ENCODE measurements around the gene PALB2.
"Not testable (repeated sequence)": the region's sequence is repeated elsewhere in the genome, so short reads cannot be mapped to it uniquely, and the experiment has no call there.

The PALB2 gene

DNA sequence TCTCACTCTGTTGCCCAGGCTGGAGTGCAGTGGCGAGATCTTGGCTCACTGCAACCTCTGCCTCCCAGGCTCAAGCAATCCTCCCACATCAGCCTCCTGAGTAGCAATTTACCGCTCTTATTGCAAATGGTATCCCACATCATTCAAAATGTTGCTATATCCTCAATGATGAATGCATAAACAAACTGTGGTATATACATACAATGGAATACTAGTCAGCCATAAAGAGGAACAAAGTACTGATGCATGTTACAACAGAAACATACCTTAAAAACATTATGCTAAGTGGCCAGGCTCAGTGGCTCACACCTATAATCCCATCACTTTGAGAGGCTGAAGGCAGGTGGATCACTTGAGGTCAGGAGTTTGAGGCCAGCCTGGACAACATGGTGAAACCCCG is 9.2 kb downstream of the PALB2 start:
- H4K91ac ChIP-seq (ENCODE audit: low read depth, low read length, poor library complexity); H3K4ac ChIP-seq (ENCODE audit: low read length); H2BK15ac ChIP-seq (ENCODE audit: low read length); DNase-seq (ENCODE audit: low spot score); H3K4me2 ChIP-seq (ENCODE audit: insufficient read depth, low read length, poor library complexity, severe bottlenecking); H2BK120ac ChIP-seq (ENCODE audit: low read depth, low read length); H4K8ac ChIP-seq (ENCODE audit: low read depth, low read length); H3K79me1 ChIP-seq (ENCODE audit: low read depth, low read length); H3K27me3 ChIP-seq (ENCODE audit: control insufficient read depth in 3 of 3, insufficient read depth in 3 of 3, low read depth in 1 of 3, low read length in 3 of 3); H2BK5ac ChIP-seq (ENCODE audit: low read length); H3K4me3 ChIP-seq (ENCODE audit: low read length in 2 of 2); H3K27ac ChIP-seq (replicated peaks; ENCODE audit: low read length); H3K9me3 ChIP-seq (replicated peaks in 1 of 2; ENCODE audit: control insufficient read depth in 2 of 2, insufficient read depth in 1 of 2, low read depth in 1 of 2, low read length in 2 of 2); H3K18ac ChIP-seq (ENCODE audit: low read length); H3K14ac ChIP-seq (ENCODE audit: low read length); H2AK5ac ChIP-seq (ENCODE audit: low read depth, low read length); H3K4me1 ChIP-seq (ENCODE audit: control insufficient read depth in 2 of 2, insufficient read depth in 1 of 2, low read depth in 1 of 2, low read length in 2 of 2); H3K23ac ChIP-seq (ENCODE audit: low read depth, low read length, poor library complexity); H3K9ac ChIP-seq (ENCODE audit: low read depth, low read length, poor library complexity); H2BK12ac ChIP-seq (ENCODE audit: low read length); H2AFZ ChIP-seq (ENCODE audit: low read length): not testable (repeated sequence)
- WGBS, 2 donors (ENCODE audit: extremely low coverage in 2 of 2, insufficient read length in 2 of 2, insufficient replicate concordance in 1 of 2), result no CpG with 5 or more reads among the region's 3 CpGs
- H3K36me3 ChIP-seq (replicated peaks in 1 of 2; ENCODE audit: control insufficient read depth in 2 of 2, insufficient read depth in 2 of 2, low read length in 2 of 2), result peaks cover 20 to 92% of the 10 kb centered on the region in 2 donors

GRCh38 chr16:23629516-23629915 is 11.6 kb downstream of the PALB2 start:
- no peak overlapping the region for H3K27ac ChIP-seq (replicated peaks; ENCODE audit: low read length)
- H3K23ac ChIP-seq (ENCODE audit: low read depth, low read length, poor library complexity), result no peak overlapping the region
- no CpG with 5 or more reads among the region's 8 CpGs for WGBS, 2 donors (ENCODE audit: extremely low coverage in 2 of 2, insufficient read length in 2 of 2, insufficient replicate concordance in 1 of 2)
- H3K9ac ChIP-seq (ENCODE audit: low read depth, low read length, poor library complexity), result no peak overlapping the region
- H3K36me3 ChIP-seq (replicated peaks in 1 of 2; ENCODE audit: control insufficient read depth in 2 of 2, insufficient read depth in 2 of 2, low read length in 2 of 2), result peaks cover 11 to 89% of the 10 kb centered on the region in 2 donors
- H2AK5ac ChIP-seq (ENCODE audit: low read depth, low read length), result no peak overlapping the region
- no peaks in the 10 kb centered on the region for H3K79me1 ChIP-seq (ENCODE audit: low read depth, low read length)
- H3K4me2 ChIP-seq (ENCODE audit: insufficient read depth, low read length, poor library complexity, severe bottlenecking), result no peak overlapping the region
- H2BK5ac ChIP-seq (ENCODE audit: low read length), result no peak overlapping the region
- H4K8ac ChIP-seq (ENCODE audit: low read depth, low read length), result no peak overlapping the region
- H2BK120ac ChIP-seq (ENCODE audit: low read depth, low read length), result no peak overlapping the region
- no peak overlapping the region for H3K4me3 ChIP-seq (ENCODE audit: low read length in 2 of 2)
- no peak for DNase-seq (ENCODE audit: low spot score)
- no peak overlapping the region for H3K18ac ChIP-seq (ENCODE audit: low read length)
- H3K4me1 ChIP-seq (ENCODE audit: control insufficient read depth in 2 of 2, insufficient read depth in 1 of 2, low read depth in 1 of 2, low read length in 2 of 2), result no peaks in the 10 kb centered on the region
- no peak overlapping the region for H2BK12ac ChIP-seq (ENCODE audit: low read length)
- H3K4ac ChIP-seq (ENCODE audit: low read length), result no peak overlapping the region
- no peaks in the 10 kb centered on the region for H3K27me3 ChIP-seq (ENCODE audit: control insufficient read depth in 3 of 3, insufficient read depth in 3 of 3, low read depth in 1 of 3, low read length in 3 of 3)
- H2AFZ ChIP-seq (ENCODE audit: low read length), result no peak overlapping the region
- no peaks in the 10 kb centered on the region for H3K9me3 ChIP-seq (replicated peaks in 1 of 2; ENCODE audit: control insufficient read depth in 2 of 2, insufficient read depth in 1 of 2, low read depth in 1 of 2, low read length in 2 of 2)
- no peak overlapping the region for H2BK15ac ChIP-seq (ENCODE audit: low read length)
- H4K91ac ChIP-seq (ENCODE audit: low read depth, low read length, poor library complexity), result no peak overlapping the region
- no peak overlapping the region for H3K14ac ChIP-seq (ENCODE audit: low read length)

DNA sequence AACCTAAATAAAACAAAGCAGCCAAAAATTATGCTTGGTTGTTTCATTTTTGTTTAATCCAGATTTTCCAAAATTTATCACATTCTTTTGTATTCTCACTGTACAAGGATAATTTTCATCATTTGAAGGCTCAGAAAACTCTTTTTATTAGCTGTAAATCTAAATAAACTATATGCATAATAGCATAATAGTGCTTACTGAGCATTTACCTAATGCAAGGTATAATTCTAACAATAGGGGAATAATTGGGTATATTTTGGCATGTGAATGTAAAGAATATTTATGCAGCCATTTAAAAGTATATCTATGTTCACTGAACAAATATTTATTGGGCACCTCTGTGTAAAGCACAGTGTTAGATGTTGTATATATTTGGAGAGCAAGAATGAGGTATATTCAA is 17.0 kb downstream of the PALB2 start:
- no peak overlapping the region for H2AFZ ChIP-seq (ENCODE audit: low read length)
- no peak overlapping the region for H3K14ac ChIP-seq (ENCODE audit: low read length)
- no peak overlapping the region for H4K8ac ChIP-seq (ENCODE audit: low read depth, low read length)
- H3K4me3 ChIP-seq (ENCODE audit: low read length in 2 of 2), result no peak overlapping the region
- no peak overlapping the region for H2BK5ac ChIP-seq (ENCODE audit: low read length)
- DNase-seq (ENCODE audit: low spot score), result no peak
- no peak overlapping the region for H2BK12ac ChIP-seq (ENCODE audit: low read length)
- H3K4ac ChIP-seq (ENCODE audit: low read length), result no peak overlapping the region
- no peak overlapping the region for H3K27ac ChIP-seq (replicated peaks; ENCODE audit: low read length)
- no peaks in the 10 kb centered on the region for H3K27me3 ChIP-seq (ENCODE audit: control insufficient read depth in 3 of 3, insufficient read depth in 3 of 3, low read depth in 1 of 3, low read length in 3 of 3)
- no peak overlapping the region for H2AK5ac ChIP-seq (ENCODE audit: low read depth, low read length)
- no peak overlapping the region for H3K23ac ChIP-seq (ENCODE audit: low read depth, low read length, poor library complexity)
- H3K9ac ChIP-seq (ENCODE audit: low read depth, low read length, poor library complexity), result no peak overlapping the region
- H2BK15ac ChIP-seq (ENCODE audit: low read length), result no peak overlapping the region
- no peak overlapping the region for H4K91ac ChIP-seq (ENCODE audit: low read depth, low read length, poor library complexity)
- H3K9me3 ChIP-seq (replicated peaks in 1 of 2; ENCODE audit: control insufficient read depth in 2 of 2, insufficient read depth in 1 of 2, low read depth in 1 of 2, low read length in 2 of 2), result no peaks in the 10 kb centered on the region
- no peak overlapping the region for H3K18ac ChIP-seq (ENCODE audit: low read length)
- no peak overlapping the region for H2BK120ac ChIP-seq (ENCODE audit: low read depth, low read length)
- H3K79me1 ChIP-seq (ENCODE audit: low read depth, low read length), result no peaks in the 10 kb centered on the region
- H3K36me3 ChIP-seq (replicated peaks in 1 of 2; ENCODE audit: control insufficient read depth in 2 of 2, insufficient read depth in 2 of 2, low read length in 2 of 2), result peaks cover 9 to 91% of the 10 kb centered on the region in 2 donors
- H3K4me2 ChIP-seq (ENCODE audit: insufficient read depth, low read length, poor library complexity, severe bottlenecking), result no peak overlapping the region
- H3K4me1 ChIP-seq (ENCODE audit: control insufficient read depth in 2 of 2, insufficient read depth in 1 of 2, low read depth in 1 of 2, low read length in 2 of 2), result no peaks in the 10 kb centered on the region

- Histone ChIP-seq H4K91ac (ENCODE audit: low read depth, low read length, poor library complexity) (no peak overlapping the region), H3K4me1 (ENCODE audit: control insufficient read depth in 2 of 2, insufficient read depth in 1 of 2, low read depth in 1 of 2, low read length in 2 of 2) (no peaks in the 10 kb centered on the region), H4K8ac (ENCODE audit: low read depth, low read length) (no peak overlapping the region), H2AFZ (ENCODE audit: low read length) (no peak overlapping the region), H3K9ac (ENCODE audit: low read depth, low read length, poor library complexity) (no peak overlapping the region), H3K79me1 (ENCODE audit: low read depth, low read length) (no peaks in the 10 kb centered on the region), H3K14ac (ENCODE audit: low read length) (no peak overlapping the region), H3K4ac (ENCODE audit: low read length) (no peak overlapping the region), H2AK5ac (ENCODE audit: low read depth, low read length) (no peak overlapping the region), H3K36me3 (replicated peaks in 1 of 2; ENCODE audit: control insufficient read depth in 2 of 2, insufficient read depth in 2 of 2, low read length in 2 of 2) (peaks cover 11 to 84% of the 10 kb centered on the region in 2 donors), H3K23ac (ENCODE audit: low read depth, low read length, poor library complexity) (no peak overlapping the region), H3K27me3 (ENCODE audit: control insufficient read depth in 3 of 3, insufficient read depth in 3 of 3, low read depth in 1 of 3, low read length in 3 of 3) (no peaks in the 10 kb centered on the region), H3K4me3 (ENCODE audit: low read length in 2 of 2) (no peak overlapping the region), H3K18ac (ENCODE audit: low read length) (no peak overlapping the region), H3K4me2 (ENCODE audit: insufficient read depth, low read length, poor library complexity, severe bottlenecking) (no peak overlapping the region), H2BK5ac (ENCODE audit: low read length) (no peak overlapping the region), H2BK12ac (ENCODE audit: low read length) (no peak overlapping the region), H3K27ac (replicated peaks; ENCODE audit: low read length) (no peak overlapping the region), H2BK120ac (ENCODE audit: low read depth, low read length) (no peak overlapping the region), H2BK15ac (ENCODE audit: low read length) (no peak overlapping the region), H3K9me3 (replicated peaks in 1 of 2; ENCODE audit: control insufficient read depth in 2 of 2, insufficient read depth in 1 of 2, low read depth in 1 of 2, low read length in 2 of 2) (no peaks in the 10 kb centered on the region)
- no CpG with 5 or more reads among the region's 9 CpGs for WGBS, 2 donors (ENCODE audit: extremely low coverage in 2 of 2, insufficient read length in 2 of 2, insufficient replicate concordance in 1 of 2)
- DNase-seq (ENCODE audit: low spot score), result no peak
Measured at GRCh38 chr16:23615805-23616204, 25.3 kb downstream of the PALB2 start.
